GM12873 (cell line): ENCODE results near the gene TRAF3IP1.

Source experiments
- CTCF ChIP-seq: IDR thresholded peaks from 2 replicates; pipeline ENCODE4 v1.5.1; 2012; ENCODE audit warnings: low read depth, mild to moderate bottlenecking, moderate library complexity, low read length, control low read depth; ENCODE audit not compliant: insufficient read depth; ENCODE audit errors: missing control alignments

TRAF3IP1 gene

GRCh38 chr2:238403632-238404405 lies 83.5 kb downstream of the TRAF3IP1 start:
- no peak for TF ChIP-seq CTCF

- TF ChIP-seq CTCF, result no peak
These were observed 84.3 kb downstream of the TRAF3IP1 start for GRCh38 chr2:238404406-238405216.

GRCh38 chr2:238406221-238406997 lies 86.1 kb downstream of the TRAF3IP1 start:
- no peak for TF ChIP-seq CTCF

- no peak for TF ChIP-seq CTCF
These were observed 86.6 kb downstream of the TRAF3IP1 start for GRCh38 chr2:238406998-238407285.

GRCh38 chr2:238407566-238407965 lies 87.2 kb downstream of the TRAF3IP1 start:
- no peak for TF ChIP-seq CTCF

- no peak for TF ChIP-seq CTCF
These were observed 88.5 kb downstream of the TRAF3IP1 start for GRCh38 chr2:238408615-238409340.
